A549 (cell line): Measurements from ENCODE around the gene IL17REL. TPM values are rescaled to one million over a fixed set of nuclear protein-coding genes. Genes with fewer than 3 reads are reported as not detected.

Source experiments
- ATAC-seq, 2 experiments: fragments of 200-7000 bp in 1 of 2; fragments of >200 bp in 1 of 2; cut with Nextera tagmentation in 1 of 2; cut with Tn5 transposase in 1 of 2; 3 replicates each; pipeline versions ENCODE4 v1.8.0 to v1.9.1; 2018 to 2020; ENCODE audit warnings: mild to moderate bottlenecking in 1 of 2, moderate library complexity in 1 of 2
- CTCF ChIA-PET: fragments of 300-600 bp; sonication (Branson Sonifier 250); formaldehyde crosslinking; extraction: SDS; loops from one replicate; lab custom pipeline; 2021; ENCODE audit warnings: antibody characterized with exemption, inconsistent platforms; lab: Yijun Ruan, JAX
- POLR2A ChIA-PET: fragments of 350-600 bp; formaldehyde crosslinking; extraction: SDS; loops from one replicate; lab custom pipeline; 2021; ENCODE audit warnings: antibody characterized with exemption, inconsistent platforms; lab: Yijun Ruan, JAX
- DNase-seq, 2 experiments: peaks; one replicate each; pipeline versions ENCODE4 v3.0.0 to v3.0.0-alpha.2; 2011 to 2016; ENCODE audit warnings: low read depth in 1 of 2, low spot score in 1 of 2
- FAIRE-seq: peaks from 2 replicates; lab custom pipeline; 2011; peaks lifted over from hg19 to GRCh38; lab: Jason Lieb, UNC
- H3K27ac ChIP-seq, 2 experiments: fragments of >200 bp; sonication (Bioruptor Twin); formaldehyde crosslinking; 3 replicates each; pipeline ENCODE4 v1.5.1; 2016 to 2017
- H3K4me1 ChIP-seq: fragments of >200 bp; sonication (Bioruptor Twin); formaldehyde crosslinking; 3 replicates; pipeline ENCODE4 v1.6.1; 2016
- H3K4me2 ChIP-seq: fragments of >200 bp; sonication (Bioruptor Twin); formaldehyde crosslinking; 3 replicates; pipeline ENCODE4 v1.6.1; 2016
- H3K4me3 ChIP-seq: fragments of >200 bp; sonication (Bioruptor Twin); formaldehyde crosslinking; 3 replicates; pipeline ENCODE4 v1.5.1; 2016
- H3K9me3 ChIP-seq: fragments of >200 bp; sonication (Bioruptor Twin); formaldehyde crosslinking; 3 replicates; pipeline ENCODE4 v1.6.1; 2016
- CHD2 ChIP-seq: fragments of 150-350 bp; IDR thresholded peaks from 2 replicates; pipeline ENCODE4 v1.6.1; 2014; ENCODE audit warnings: low read length; ENCODE audit not compliant: partially characterized antibody
- FOSL2 ChIP-seq, 2 experiments: fragments of 450-650 bp in 1 of 2; fragments of >200 bp in 1 of 2; sonication (Bioruptor Twin) in 1 of 2; formaldehyde crosslinking; IDR thresholded peaks; 2 replicates each; pipeline versions ENCODE4 v1.5.0 to v1.6.1; 2016 to 2020; ENCODE audit warnings: mild to moderate bottlenecking in 1 of 2, moderate library complexity in 1 of 2
- GATA3 ChIP-seq: IDR thresholded peaks from 2 replicates; pipeline ENCODE4 v1.6.1; 2012; ENCODE audit warnings: borderline replicate concordance
- HDAC2 ChIP-seq: fragments of 200-600 bp; sonication (generic); IDR thresholded peaks from 2 replicates; pipeline ENCODE4 v1.6.1; 2016
- HEYL ChIP-seq: fragments of 250-450 bp; sonication (Bioruptor Pico); IDR thresholded peaks from 2 replicates; pipeline ENCODE4 v1.8.0; 2021; ENCODE audit warnings: mild to moderate bottlenecking, moderate library complexity
- HOXB5 ChIP-seq: fragments of 250-450 bp; sonication (Bioruptor Pico); IDR thresholded peaks from 2 replicates; pipeline ENCODE4 v1.5.0; 2020; ENCODE audit warnings: mild to moderate bottlenecking, moderate library complexity
- JUN ChIP-seq, 2 experiments: fragments of >200 bp; sonication (Bioruptor Twin); formaldehyde crosslinking; IDR thresholded peaks; 2 replicates in 1 of 2; 3 replicates in 1 of 2; pipeline ENCODE4 v1.6.1; 2016 to 2017
- MAZ ChIP-seq: fragments of 150-350 bp; IDR thresholded peaks from 2 replicates; pipeline ENCODE4 v1.6.1; 2014; ENCODE audit warnings: antibody characterized with exemption, low read depth, low read length, borderline replicate concordance
- MYC ChIP-seq: IDR thresholded peaks from 2 replicates; pipeline ENCODE4 v1.6.1; 2012; ENCODE audit warnings: mild to moderate bottlenecking, inconsistent platforms, low read length, improper control_type of control experiment, borderline replicate concordance
- NFE2L2 ChIP-seq: fragments of 150-350 bp; conservative IDR thresholded peaks from 2 replicates; pipeline ENCODE4 v1.6.1; 2014; ENCODE audit warnings: low read length
- PHF8 ChIP-seq: fragments of 200-600 bp; sonication (generic); IDR thresholded peaks from 2 replicates; pipeline ENCODE4 v1.6.1; 2016; ENCODE audit warnings: low read depth, mild to moderate bottlenecking, antibody characterized with exemption, moderate library complexity, borderline replicate concordance
- RFX5 ChIP-seq: fragments of 450-650 bp; IDR thresholded peaks from 2 replicates; pipeline ENCODE4 v1.7.1; 2014; ENCODE audit warnings: antibody characterized with exemption, mild to moderate bottlenecking, moderate library complexity
- TFCP2L1 ChIP-seq: fragments of 250-450 bp; sonication (Bioruptor Pico); IDR thresholded peaks from 2 replicates; pipeline ENCODE4 v1.5.0; 2021; ENCODE audit warnings: mild to moderate bottlenecking
- TP53 ChIP-seq: fragments of 250-450 bp; sonication (Bioruptor Pico); IDR thresholded peaks from 2 replicates; pipeline ENCODE4 v1.5.0; 2021; ENCODE audit warnings: mild to moderate bottlenecking, moderate library complexity
- ZC3H11A ChIP-seq: fragments of 450-650 bp; IDR thresholded peaks from 2 replicates; pipeline ENCODE4 v1.6.1; 2014; ENCODE audit warnings: antibody characterized with exemption, mild to moderate bottlenecking
- ZFP36 ChIP-seq: fragments of 450-650 bp; IDR thresholded peaks from 2 replicates; pipeline ENCODE4 v1.6.1; 2014; ENCODE audit warnings: borderline replicate concordance; ENCODE audit not compliant: partially characterized antibody
- ZNF302 ChIP-seq: fragments of 250-450 bp; sonication (Bioruptor Pico); IDR thresholded peaks from 2 replicates; pipeline ENCODE4 v1.9.0; 2021; ENCODE audit warnings: inconsistent platforms, mild to moderate bottlenecking, moderate library complexity
- WGBS: methylation state at CpG from one replicate; pipeline ENCODE4 v1.1.6; 2017; ENCODE audit errors: missing lambda C conversion rate; 5-methylcytosine and 5-hydroxymethylcytosine counted together
- polyA plus RNA-seq, 4 experiments: library from polyadenylated mRNA; depleted of rRNA in 3 of 4; stranded (reverse); fragments of >200 nt; fragmentation: RNase III in 1 of 4; extraction: RNeasy Plus Mini Kit Qiagen cat#74134 plus additional on column Dnase treatment in 1 of 4; gene quantifications; 2 replicates in 3 of 4; 3 replicates in 1 of 4; pipeline ENCODE4 v1.2.3, GENCODE V29; 2011 to 2017
- TF ChIP-seq, protein P1 (sequence below): fragments of 150-350 bp; IDR thresholded peaks from 2 replicates; pipeline ENCODE4 v1.6.1; 2014; ENCODE audit warnings: low read depth, mild to moderate bottlenecking, low read length
- TF ChIP-seq, protein P2 (sequence below): fragments of >200 bp; sonication (Bioruptor Twin); formaldehyde crosslinking; IDR thresholded peaks from 2 replicates; pipeline ENCODE4 v1.6.1; 2016
- TF ChIP-seq, protein P3 (sequence below): fragments of >200 bp; sonication (Bioruptor Twin); formaldehyde crosslinking; IDR thresholded peaks from 3 replicates; pipeline ENCODE4 v1.5.1; 2016
- TF ChIP-seq, protein P4 (sequence below): IDR thresholded peaks from 2 replicates; pipeline ENCODE4 v1.6.1; 2012
- TF ChIP-seq, protein P5 (sequence below): fragments of >200 bp; sonication (Bioruptor Twin); formaldehyde crosslinking; IDR thresholded peaks from 3 replicates; pipeline ENCODE4 v1.6.1; 2016

IL17REL gene
- polyA plus RNA-seq, 2 of the 4 experiments (the other 2 are of a cell fraction), result 0.06 TPM; not detected in 1

DNA sequence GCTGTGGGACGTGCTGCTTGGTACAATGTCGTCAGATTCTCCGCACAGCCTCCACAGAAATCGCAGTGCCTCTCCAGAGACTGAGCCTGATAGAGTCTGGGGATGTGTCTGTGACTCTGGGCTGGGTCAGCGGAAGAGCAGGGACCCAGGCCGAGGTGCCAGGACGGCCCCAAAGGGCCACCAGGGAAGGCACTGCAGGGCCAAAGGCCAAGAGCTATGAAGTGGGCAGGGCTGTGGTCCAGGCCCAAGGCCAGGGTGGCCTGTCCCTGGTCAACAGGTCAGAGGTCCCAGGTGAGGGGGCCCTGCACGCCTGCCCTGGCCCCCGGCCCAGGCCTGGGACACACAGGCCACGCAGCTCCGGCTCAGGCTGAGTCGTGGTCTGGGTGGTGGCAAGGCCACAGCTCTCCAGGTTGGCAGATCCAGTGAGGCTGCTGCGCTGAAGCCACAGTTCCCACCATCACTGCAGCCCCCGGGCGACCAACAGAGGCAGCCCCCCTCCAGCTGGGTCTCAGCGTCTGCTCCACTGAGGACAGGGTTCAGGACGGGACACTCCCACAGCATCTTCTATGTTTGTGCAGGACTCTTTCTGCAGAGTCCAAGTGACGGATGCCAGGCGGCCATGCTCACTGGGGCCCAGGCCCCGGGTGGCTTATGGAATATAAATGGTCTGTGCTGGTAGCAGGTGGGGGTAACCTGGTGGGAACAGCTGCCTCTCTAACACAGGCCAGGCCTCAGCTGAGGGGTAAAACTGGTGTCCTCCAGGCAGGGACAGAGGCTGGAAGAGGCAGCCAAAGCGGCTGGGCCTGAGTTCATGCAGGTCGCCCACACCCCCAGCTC is 56.8 kb downstream of the IL17REL start:
- DNase-seq, result no peak
- H3K27ac ChIP-seq, result peak overlapping the region in 1 of 2 experiments; percentile 36; a peak in 2 of 6 replicates
- no peaks in the 10 kb centered on the region for H3K9me3 ChIP-seq
- ATAC-seq, result no peak
- ChIA-PET CTCF (interaction anchor here (1.1 to 3.1 kb wide), 4 partner anchors 9 to 386 kb away, joined by 4 to 15 read pairs (median 5); no protein-coding TSS in a partner anchor), POLR2A (no interaction called here)
- H3K4me3 ChIP-seq, result no peak overlapping the region
- TF ChIP-seq, protein P1, sequence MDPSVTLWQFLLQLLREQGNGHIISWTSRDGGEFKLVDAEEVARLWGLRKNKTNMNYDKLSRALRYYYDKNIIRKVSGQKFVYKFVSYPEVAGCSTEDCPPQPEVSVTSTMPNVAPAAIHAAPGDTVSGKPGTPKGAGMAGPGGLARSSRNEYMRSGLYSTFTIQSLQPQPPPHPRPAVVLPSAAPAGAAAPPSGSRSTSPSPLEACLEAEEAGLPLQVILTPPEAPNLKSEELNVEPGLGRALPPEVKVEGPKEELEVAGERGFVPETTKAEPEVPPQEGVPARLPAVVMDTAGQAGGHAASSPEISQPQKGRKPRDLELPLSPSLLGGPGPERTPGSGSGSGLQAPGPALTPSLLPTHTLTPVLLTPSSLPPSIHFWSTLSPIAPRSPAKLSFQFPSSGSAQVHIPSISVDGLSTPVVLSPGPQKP, result no peak
- TF ChIP-seq MYC (no peak), ZC3H11A (no peak), MAZ (no peak), ZFP36 (no peak), TFCP2L1 (CRISPR knock-in tag) (no peak), NFE2L2 (no peak)
- TF ChIP-seq, protein P2, sequence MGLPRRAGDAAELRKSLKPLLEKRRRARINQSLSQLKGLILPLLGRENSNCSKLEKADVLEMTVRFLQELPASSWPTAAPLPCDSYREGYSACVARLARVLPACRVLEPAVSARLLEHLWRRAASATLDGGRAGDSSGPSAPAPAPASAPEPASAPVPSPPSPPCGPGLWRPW, result no peak
- TF ChIP-seq, all 56 proteins: peak for 0
- Histone ChIP-seq H3K4me2 (no peak overlapping the region), H3K4me1 (peaks cover 42% of the 10 kb centered on the region)
- FAIRE-seq, result no peak
- 100% methylated on average over 6 of the region's 22 CpGs for WGBS

DNA sequence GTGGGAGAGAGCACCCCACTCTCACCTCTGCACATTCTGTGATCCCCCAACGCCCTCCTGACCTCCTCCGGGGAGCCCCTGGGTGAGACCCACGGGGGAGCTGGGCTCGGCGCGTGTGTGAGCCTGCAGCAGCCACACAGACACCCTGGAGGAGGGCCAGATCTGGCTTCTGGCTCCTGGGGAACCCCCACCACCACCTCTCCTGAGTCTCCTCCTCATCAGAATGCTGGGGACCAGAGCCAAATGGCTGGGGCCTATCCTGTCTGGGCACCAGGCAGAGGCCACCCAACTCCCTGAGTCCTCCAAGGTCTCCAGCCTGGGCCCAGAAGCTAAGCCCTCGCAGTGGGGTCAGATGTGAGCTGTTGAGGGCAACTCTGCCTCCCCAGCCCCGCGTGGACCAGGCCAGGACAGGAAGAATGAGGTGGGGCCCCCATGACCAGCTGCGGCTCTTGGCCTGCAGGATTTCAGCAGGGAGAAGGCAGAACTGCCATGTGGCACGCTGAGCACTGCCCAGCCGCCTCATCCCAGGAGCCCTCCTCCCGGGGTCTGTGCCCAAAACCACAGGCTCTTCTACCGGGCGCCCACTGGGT is 57.5 kb downstream of the IL17REL start:
- peak overlapping the region in 1 of 2 experiments; percentile 36; a peak in 3 of 6 replicates for H3K27ac ChIP-seq
- FAIRE-seq, result no peak
- no peak overlapping the region for H3K4me2 ChIP-seq
- peaks cover 45% of the 10 kb centered on the region for H3K4me1 ChIP-seq
- TF ChIP-seq RFX5, result no peak
- TF ChIP-seq, protein P3, sequence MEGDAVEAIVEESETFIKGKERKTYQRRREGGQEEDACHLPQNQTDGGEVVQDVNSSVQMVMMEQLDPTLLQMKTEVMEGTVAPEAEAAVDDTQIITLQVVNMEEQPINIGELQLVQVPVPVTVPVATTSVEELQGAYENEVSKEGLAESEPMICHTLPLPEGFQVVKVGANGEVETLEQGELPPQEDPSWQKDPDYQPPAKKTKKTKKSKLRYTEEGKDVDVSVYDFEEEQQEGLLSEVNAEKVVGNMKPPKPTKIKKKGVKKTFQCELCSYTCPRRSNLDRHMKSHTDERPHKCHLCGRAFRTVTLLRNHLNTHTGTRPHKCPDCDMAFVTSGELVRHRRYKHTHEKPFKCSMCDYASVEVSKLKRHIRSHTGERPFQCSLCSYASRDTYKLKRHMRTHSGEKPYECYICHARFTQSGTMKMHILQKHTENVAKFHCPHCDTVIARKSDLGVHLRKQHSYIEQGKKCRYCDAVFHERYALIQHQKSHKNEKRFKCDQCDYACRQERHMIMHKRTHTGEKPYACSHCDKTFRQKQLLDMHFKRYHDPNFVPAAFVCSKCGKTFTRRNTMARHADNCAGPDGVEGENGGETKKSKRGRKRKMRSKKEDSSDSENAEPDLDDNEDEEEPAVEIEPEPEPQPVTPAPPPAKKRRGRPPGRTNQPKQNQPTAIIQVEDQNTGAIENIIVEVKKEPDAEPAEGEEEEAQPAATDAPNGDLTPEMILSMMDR, result no peak
- no peak for TF ChIP-seq ZFP36
- TF ChIP-seq, protein P4, sequence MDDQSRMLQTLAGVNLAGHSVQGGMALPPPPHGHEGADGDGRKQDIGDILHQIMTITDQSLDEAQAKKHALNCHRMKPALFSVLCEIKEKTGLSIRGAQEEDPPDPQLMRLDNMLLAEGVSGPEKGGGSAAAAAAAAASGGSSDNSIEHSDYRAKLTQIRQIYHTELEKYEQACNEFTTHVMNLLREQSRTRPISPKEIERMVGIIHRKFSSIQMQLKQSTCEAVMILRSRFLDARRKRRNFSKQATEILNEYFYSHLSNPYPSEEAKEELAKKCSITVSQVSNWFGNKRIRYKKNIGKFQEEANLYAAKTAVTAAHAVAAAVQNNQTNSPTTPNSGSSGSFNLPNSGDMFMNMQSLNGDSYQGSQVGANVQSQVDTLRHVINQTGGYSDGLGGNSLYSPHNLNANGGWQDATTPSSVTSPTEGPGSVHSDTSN, result no peak
- TF ChIP-seq HDAC2, result no peak
- CTCF ChIA-PET, result interaction anchor here (1.4 to 3.1 kb wide), 2 partner anchors 25 to 75 kb away, joined by 6 to 15 read pairs; no protein-coding TSS in a partner anchor
- whole genome bisulfite sequencing, result 78% methylated on average over 4 of the region's 15 CpGs
- no peak for ATAC-seq
- POLR2A ChIA-PET, result no interaction called here
- H3K4me3 ChIP-seq, result no peak overlapping the region
- no peak for DNase-seq
- no peaks in the 10 kb centered on the region for H3K9me3 ChIP-seq

DNA sequence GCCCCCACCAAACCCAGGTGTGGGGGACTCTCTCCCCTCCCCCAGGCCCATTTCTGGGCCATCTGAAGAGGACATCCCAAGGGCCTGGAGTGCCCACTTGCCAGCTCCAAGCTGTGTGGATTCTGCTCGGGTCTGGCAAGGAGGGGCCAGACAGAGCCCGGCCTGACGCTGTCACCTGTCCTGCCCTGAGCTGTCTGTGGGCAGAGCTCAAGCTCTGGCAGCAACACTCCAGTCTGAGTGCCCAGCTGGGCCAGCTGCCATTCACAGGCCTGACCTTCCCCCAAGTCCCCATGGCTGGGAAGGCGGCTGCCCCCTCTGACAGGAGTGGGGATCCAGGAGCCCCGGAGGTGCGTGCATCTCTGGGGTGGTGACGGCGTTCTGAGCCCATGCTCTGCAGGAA is 58.2 kb downstream of the IL17REL start:
- FAIRE-seq (no peak), ATAC-seq (no peak), DNase-seq (no peak)
- Histone ChIP-seq H3K27ac (peak overlapping the region in 1 of 2 experiments; percentile 93; a peak in 2 of 6 replicates), H3K4me3 (no peak overlapping the region), H3K9me3 (no peaks in the 10 kb centered on the region), H3K4me2 (no peak overlapping the region), H3K4me1 (peaks cover 49% of the 10 kb centered on the region)
- CTCF ChIA-PET, result interaction anchor here (3.1 kb wide), 1 partner anchor 76 kb away, joined by 15 read pairs; no protein-coding TSS in a partner anchor
- POLR2A ChIA-PET, result no interaction called here
- 84% methylated on average over 3 of the region's 8 CpGs for WGBS
- no peak for TF ChIP-seq FOSL2 (IDR thresholded peaks at IDR 0.05)
- no peak for TF ChIP-seq FOSL2 (CRISPR knock-in tag; IDR thresholded peaks at IDR 0.05)
- TF ChIP-seq TP53 (CRISPR knock-in tag), result no peak
- TF ChIP-seq, protein P5, sequence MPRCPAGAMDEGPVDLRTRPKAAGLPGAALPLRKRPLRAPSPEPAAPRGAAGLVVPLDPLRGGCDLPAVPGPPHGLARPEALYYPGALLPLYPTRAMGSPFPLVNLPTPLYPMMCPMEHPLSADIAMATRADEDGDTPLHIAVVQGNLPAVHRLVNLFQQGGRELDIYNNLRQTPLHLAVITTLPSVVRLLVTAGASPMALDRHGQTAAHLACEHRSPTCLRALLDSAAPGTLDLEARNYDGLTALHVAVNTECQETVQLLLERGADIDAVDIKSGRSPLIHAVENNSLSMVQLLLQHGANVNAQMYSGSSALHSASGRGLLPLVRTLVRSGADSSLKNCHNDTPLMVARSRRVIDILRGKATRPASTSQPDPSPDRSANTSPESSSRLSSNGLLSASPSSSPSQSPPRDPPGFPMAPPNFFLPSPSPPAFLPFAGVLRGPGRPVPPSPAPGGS, result no peak
- no peak for TF ChIP-seq JUN (IDR thresholded peaks at IDR 0.05)
- TF ChIP-seq HEYL (CRISPR knock-in tag), result no peak
- no peak for TF ChIP-seq GATA3
- TF ChIP-seq CHD2, result no peak
- no peak for TF ChIP-seq PHF8
- no peak for TF ChIP-seq TFCP2L1 (CRISPR knock-in tag)
- TF ChIP-seq, protein P3, result no peak
- TF ChIP-seq ZNF302 (CRISPR knock-in tag), result no peak
- no peak for TF ChIP-seq MAZ
- no peak for TF ChIP-seq HOXB5
